Osteocyte (in vitro differentiated cells): Measurements from ENCODE around the gene DAPK2. TPM values are rescaled to one million over a fixed set of nuclear protein-coding genes. Genes with fewer than 3 reads are reported as not detected.
"Not testable (repeated sequence)": the region's sequence is repeated elsewhere in the genome, so short reads cannot be mapped to it uniquely, and the experiment has no call there.

Source experiments
- DNase-seq: peaks from one replicate; pipeline ENCODE4 v3.0.0; 2021; ENCODE audit warnings: mixed read lengths; ENCODE audit not compliant: unreplicated experiment; ENCODE audit errors: extremely low spot score
- H3K27ac Mint-ChIP-seq: one replicate; pipeline ENCODE4 v1.8.0; 2021; ENCODE audit warnings: mild to moderate bottlenecking, mixed read lengths; ENCODE audit not compliant: unreplicated experiment
- H3K27me3 Mint-ChIP-seq: one replicate; pipeline ENCODE4 v1.8.0; 2021; ENCODE audit warnings: mixed read lengths; ENCODE audit not compliant: unreplicated experiment
- H3K36me3 Mint-ChIP-seq: one replicate; pipeline ENCODE4 v1.8.0; 2021; ENCODE audit warnings: mixed read lengths; ENCODE audit not compliant: unreplicated experiment
- H3K4me1 Mint-ChIP-seq: one replicate; pipeline ENCODE4 v1.8.0; 2021; ENCODE audit warnings: mixed read lengths; ENCODE audit not compliant: unreplicated experiment
- H3K4me3 Mint-ChIP-seq: one replicate; pipeline ENCODE4 v1.8.0; 2021; ENCODE audit warnings: mild to moderate bottlenecking, moderate library complexity, mixed read lengths; ENCODE audit not compliant: unreplicated experiment
- H3K9me3 Mint-ChIP-seq: one replicate; pipeline ENCODE4 v1.8.0; 2021; ENCODE audit warnings: mixed read lengths; ENCODE audit not compliant: unreplicated experiment
- total RNA-seq: library from RNA; stranded (reverse); gene quantifications from 2 replicates; pipeline ENCODE4 v1.2.1, GENCODE V29; 2021
- TF ChIP-seq, protein P1 (sequence below): fragments of 200-600 bp; sonication (generic); IDR thresholded peaks from 2 replicates; pipeline ENCODE4 v1.5.0; 2021; ENCODE audit warnings: antibody characterized with exemption, mild to moderate bottlenecking, moderate library complexity

Gene DAPK2
- total RNA-seq, 1 donor from 2014 or later, result 17.6 TPM

DNA sequence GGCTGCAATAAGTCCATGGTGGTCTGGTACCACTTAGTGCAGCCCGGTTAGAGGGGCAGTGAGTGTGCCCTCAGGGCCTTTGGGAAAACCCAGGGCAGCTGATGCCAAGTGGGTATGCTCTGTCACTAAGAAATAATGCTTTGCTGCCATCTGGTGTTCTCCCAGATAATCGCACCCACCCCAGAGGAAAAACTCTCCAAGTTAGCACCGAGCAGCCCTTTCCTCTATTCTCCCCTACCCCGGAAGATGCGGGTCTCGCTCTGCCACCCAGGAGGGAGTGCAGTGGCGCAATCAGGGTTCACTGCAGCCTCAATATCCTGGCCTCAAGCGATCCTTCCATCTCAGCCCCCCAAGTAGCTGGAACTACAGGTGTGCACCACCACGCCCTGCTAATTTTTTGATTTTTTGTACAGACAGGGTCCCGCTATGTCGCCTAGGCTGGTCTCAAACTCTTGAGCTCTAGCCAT is 21.3 kb upstream of the DAPK2 start:
- H3K27ac Mint-ChIP-seq, result no peak overlapping the region
- no peak overlapping the region for H3K4me3 Mint-ChIP-seq
- peaks cover 7% of the 10 kb centered on the region for H3K36me3 Mint-ChIP-seq
- no peaks in the 10 kb centered on the region for H3K27me3 Mint-ChIP-seq
- TF ChIP-seq, protein P1, sequence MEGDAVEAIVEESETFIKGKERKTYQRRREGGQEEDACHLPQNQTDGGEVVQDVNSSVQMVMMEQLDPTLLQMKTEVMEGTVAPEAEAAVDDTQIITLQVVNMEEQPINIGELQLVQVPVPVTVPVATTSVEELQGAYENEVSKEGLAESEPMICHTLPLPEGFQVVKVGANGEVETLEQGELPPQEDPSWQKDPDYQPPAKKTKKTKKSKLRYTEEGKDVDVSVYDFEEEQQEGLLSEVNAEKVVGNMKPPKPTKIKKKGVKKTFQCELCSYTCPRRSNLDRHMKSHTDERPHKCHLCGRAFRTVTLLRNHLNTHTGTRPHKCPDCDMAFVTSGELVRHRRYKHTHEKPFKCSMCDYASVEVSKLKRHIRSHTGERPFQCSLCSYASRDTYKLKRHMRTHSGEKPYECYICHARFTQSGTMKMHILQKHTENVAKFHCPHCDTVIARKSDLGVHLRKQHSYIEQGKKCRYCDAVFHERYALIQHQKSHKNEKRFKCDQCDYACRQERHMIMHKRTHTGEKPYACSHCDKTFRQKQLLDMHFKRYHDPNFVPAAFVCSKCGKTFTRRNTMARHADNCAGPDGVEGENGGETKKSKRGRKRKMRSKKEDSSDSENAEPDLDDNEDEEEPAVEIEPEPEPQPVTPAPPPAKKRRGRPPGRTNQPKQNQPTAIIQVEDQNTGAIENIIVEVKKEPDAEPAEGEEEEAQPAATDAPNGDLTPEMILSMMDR, result peak; percentile 87
- peaks cover 26% of the 10 kb centered on the region for H3K4me1 Mint-ChIP-seq
- no peaks in the 10 kb centered on the region for H3K9me3 Mint-ChIP-seq
- no peak for DNase-seq

DNA sequence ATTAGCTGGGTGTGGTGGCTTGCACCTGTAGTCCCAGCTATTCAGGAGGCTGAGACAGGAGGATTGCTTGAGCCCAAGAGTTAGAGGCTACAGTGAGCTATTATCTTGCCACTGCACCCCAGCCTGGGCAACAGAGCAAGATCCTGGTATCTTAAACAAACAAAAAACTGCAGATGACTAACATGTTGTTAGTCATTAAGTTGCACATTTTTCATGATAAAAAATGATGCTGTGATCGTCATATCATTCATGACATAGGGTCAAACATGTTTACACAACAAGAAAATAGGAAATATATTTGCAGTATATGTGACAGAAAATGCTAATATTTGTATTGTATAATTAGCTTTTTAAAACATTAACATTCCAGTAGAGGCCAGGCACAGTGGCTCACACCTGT is 20.2 kb upstream of the DAPK2 start:
- no peaks in the 10 kb centered on the region for H3K36me3 Mint-ChIP-seq
- H3K27me3 Mint-ChIP-seq, result no peaks in the 10 kb centered on the region
- no peak overlapping the region for H3K4me3 Mint-ChIP-seq
- peaks cover 15% of the 10 kb centered on the region for H3K4me1 Mint-ChIP-seq
- no peaks in the 10 kb centered on the region for H3K9me3 Mint-ChIP-seq
- no peak for DNase-seq
- TF ChIP-seq, protein P1, result no peak
- no peak overlapping the region for H3K27ac Mint-ChIP-seq

DNA sequence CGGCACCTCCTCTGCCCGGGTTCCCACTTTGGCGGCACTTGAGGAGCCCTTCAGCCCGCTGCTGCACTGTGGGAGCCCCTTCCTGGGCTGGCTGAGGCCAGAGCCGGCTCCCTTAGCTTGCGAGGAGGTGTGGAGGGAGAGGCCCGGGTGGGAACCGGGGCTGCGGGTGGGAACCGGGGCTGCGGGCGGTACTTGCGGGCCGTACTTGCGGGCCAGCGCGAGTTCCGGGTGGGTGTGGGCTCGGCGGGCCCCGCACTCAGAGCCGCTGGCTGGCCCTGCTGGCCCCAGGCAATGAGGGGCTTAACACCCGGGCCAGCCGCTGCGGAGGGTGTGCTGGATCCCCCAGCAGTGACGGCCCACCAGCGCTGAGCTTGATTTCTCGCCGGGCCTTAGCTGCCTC is 14.4 kb upstream of the DAPK2 start:
- Mint-ChIP-seq H3K27ac (no peak overlapping the region), H3K27me3 (no peaks in the 10 kb centered on the region), H3K4me1 (peaks cover 4% of the 10 kb centered on the region), H3K36me3 (no peaks in the 10 kb centered on the region), H3K4me3 (no peak overlapping the region), H3K9me3 (no peaks in the 10 kb centered on the region)
- peak; percentile 79 for DNase-seq
- TF ChIP-seq, protein P1, result no peak

DNA sequence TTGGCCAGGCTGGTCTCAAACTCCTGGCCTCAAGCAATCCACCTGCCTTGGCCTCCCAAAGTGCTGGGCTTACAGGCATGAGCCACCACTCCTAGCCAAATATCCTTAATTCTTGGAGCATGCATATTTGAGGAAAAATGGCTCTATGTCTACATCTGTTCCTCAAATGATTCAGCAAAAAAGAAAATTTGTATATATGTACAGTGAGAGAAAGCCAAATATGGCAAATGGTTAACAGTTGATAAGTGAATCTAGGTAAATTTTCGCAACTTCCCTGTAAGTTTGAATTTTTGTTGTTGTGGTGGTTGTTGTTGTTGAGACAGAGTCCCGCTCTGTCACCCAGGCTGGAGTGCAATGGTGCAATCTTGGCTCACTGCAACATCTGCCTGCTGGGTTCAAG is 12.8 kb upstream of the DAPK2 start:
- H3K27me3 Mint-ChIP-seq, H3K4me3 Mint-ChIP-seq, H3K9me3 Mint-ChIP-seq, H3K4me1 Mint-ChIP-seq, DNase-seq, H3K36me3 Mint-ChIP-seq, H3K27ac Mint-ChIP-seq: not testable (repeated sequence)

DNA sequence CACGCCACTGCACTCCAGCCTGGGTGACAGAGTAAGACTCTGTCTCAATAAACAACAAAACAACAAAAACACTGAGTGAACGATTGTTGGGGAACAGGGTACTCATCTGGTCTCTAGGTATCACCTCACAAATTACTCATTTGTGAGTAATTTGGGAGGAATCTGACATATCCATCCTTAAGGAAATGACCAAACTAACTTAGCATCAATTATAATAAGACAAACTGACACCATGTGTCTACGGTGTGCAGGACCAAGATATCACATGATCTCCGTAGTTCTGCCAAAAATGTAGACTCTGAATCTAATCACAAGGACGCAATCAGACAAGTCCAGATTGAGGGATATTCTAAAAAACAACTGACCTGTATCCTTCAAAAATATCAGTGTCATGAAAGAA is 12.0 kb upstream of the DAPK2 start:
- Mint-ChIP-seq H3K4me3 (no peak overlapping the region), H3K9me3 (no peaks in the 10 kb centered on the region), H3K4me1 (peaks cover 1% of the 10 kb centered on the region), H3K36me3 (no peaks in the 10 kb centered on the region), H3K27me3 (peaks cover 3% of the 10 kb centered on the region), H3K27ac (no peak overlapping the region)
- TF ChIP-seq, protein P1, result no peak
- no peak for DNase-seq

DNA sequence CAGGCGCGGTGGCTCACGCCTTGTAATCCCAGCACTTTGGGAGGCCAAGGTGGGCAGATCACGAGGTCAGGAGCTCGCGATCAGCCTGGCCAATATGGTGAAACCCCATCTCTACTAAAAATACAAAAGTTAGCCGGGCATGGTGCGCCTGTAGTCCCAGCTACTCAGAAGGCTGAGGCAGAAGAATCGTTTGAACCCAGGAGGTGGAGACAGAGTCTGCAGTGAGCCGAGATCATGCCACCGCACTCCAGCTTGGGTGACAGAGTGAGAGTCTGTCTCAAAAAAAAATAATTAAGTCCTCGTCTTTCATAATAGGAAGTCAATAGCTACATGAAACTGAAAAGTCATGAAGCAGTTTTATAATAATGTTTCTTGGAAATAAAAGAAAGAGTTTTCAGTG is 7.4 kb upstream of the DAPK2 start:
- H3K27ac Mint-ChIP-seq, H3K36me3 Mint-ChIP-seq, DNase-seq: not testable (repeated sequence)

More for the DNA sequence above, 7.4 kb upstream of the DAPK2 start:
- H3K4me1 Mint-ChIP-seq, result peaks cover 15% of the 10 kb centered on the region
- not testable (repeated sequence) for H3K4me3 Mint-ChIP-seq, H3K27me3 Mint-ChIP-seq, H3K9me3 Mint-ChIP-seq
